ENCODE measurements around the gene MTARC1. TPM values are rescaled to one million over a fixed set of nuclear protein-coding genes. Genes with fewer than 3 reads are reported as not detected.

Gene MTARC1
- total and polyA plus RNA-seq, 3 experiments from 2014 or later: not detected

DNA sequence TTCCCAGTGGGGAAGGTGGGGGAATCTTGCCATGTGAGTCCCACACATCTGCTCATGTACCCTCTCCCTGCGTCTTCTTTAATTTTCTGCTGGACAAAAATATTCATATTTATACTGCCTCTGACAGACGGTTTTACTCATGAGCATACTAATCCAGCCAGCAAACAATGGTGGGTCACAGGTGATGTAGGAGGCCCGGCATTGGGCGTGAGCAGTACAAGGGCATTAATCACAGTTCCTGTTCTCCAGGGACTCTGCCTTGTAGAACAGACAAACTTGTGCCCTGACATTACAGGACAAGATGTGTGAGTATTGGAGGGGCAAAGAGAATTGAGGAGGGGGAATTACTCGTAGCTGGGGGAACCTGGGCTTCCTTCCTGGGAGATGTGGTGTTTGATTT is 25.0 kb downstream of the MTARC1 start:
- Histone ChIP-seq H3K27me3 (ENCODE audit: insufficient read depth, low read length, poor library complexity, severe bottlenecking) (no peaks in the 10 kb centered on the region), H3K4me3 (ENCODE audit: low read length) (no peak overlapping the region), H3K9me3 (ENCODE audit: low read length) (no peaks in the 10 kb centered on the region), H3K27ac (ENCODE audit: low read depth, low read length) (no peak overlapping the region), H3K36me3 (ENCODE audit: insufficient read depth, low read length) (no peaks in the 10 kb centered on the region), H3K4me1 (ENCODE audit: insufficient read depth, low read length) (no peaks in the 10 kb centered on the region)
- Mint-ChIP-seq H3K4me1 (peaks cover 6 to 10% (median 7%) of the 10 kb centered on the region in 3 donors), H3K36me3 (no peaks in the 10 kb centered on the region), H3K9me3 (no peaks in the 10 kb centered on the region), H3K27me3 (peaks cover 3 to 60% of the 10 kb centered on the region in 2 donors), H3K27ac (peak overlapping the region in 2 of 8 donors; percentile 11 to 44), H3K4me3 (no peak overlapping the region)
- CTCF ChIA-PET: interaction anchor here (1.2 kb wide), 1 partner anchor 1644 kb away, joined by 5 read pairs; no protein-coding TSS in a partner anchor
- no peak for DNase-seq
- POLR2A ChIA-PET: no interaction called here

DNA sequence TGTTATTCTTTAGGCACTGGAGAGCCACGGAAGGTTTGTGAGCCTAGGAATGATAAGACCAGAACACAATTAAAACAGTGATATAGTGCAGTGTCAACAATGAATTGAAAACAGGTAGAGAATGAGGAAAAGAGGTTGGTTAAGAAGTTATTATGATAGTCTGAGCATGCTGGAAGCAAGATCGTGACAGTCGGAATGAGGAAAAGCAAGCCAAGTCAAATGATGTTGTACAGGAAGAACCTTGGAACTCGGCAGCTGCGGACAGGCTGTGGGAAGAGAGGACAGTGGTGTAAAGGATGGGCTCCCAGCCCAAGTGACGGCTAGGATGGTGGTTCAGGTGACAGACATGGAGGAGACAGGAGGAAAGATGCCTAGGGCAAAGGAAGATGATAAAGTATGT is 25.6 kb downstream of the MTARC1 start:
- Mint-ChIP-seq H3K9me3 (no peaks in the 10 kb centered on the region), H3K4me3 (no peak overlapping the region), H3K36me3 (no peaks in the 10 kb centered on the region), H3K4me1 (peaks cover 6 to 10% (median 7%) of the 10 kb centered on the region in 3 donors), H3K27me3 (peaks cover 3 to 55% of the 10 kb centered on the region in 2 donors), H3K27ac (no peak overlapping the region)
- no peak overlapping the region for H3K4me3 ChIP-seq (ENCODE audit: low read length)
- CTCF ChIA-PET: no interaction called here
- H3K4me1 ChIP-seq (ENCODE audit: insufficient read depth, low read length): no peaks in the 10 kb centered on the region
- H3K9me3 ChIP-seq (ENCODE audit: low read length): no peaks in the 10 kb centered on the region
- POLR2A ChIA-PET: no interaction called here
- H3K27me3 ChIP-seq (ENCODE audit: insufficient read depth, low read length, poor library complexity, severe bottlenecking): no peaks in the 10 kb centered on the region
- H3K27ac ChIP-seq (ENCODE audit: low read depth, low read length): no peak overlapping the region
- H3K36me3 ChIP-seq (ENCODE audit: insufficient read depth, low read length): no peaks in the 10 kb centered on the region
- DNase-seq: no peak

DNA sequence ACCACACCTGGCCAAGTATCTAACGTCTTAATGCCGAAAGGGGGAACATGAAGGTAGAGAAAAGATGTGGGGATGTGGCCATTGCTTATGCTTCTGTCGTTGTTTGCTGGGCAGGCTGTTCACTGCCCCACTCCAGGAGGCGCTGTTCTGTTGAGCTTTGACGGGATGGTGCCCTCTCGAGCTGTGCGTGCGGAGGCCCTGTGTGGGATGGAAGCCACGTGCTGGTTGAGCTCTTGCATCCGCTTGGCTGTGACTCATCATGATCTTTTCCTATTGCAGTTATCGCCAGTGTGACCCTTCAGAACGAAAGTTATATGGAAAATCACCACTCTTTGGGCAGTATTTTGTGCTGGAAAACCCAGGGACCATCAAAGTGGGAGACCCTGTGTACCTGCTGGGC is 26.3 kb downstream of the MTARC1 start:
- Histone ChIP-seq H3K36me3 (ENCODE audit: insufficient read depth, low read length) (no peaks in the 10 kb centered on the region), H3K27me3 (ENCODE audit: insufficient read depth, low read length, poor library complexity, severe bottlenecking) (no peaks in the 10 kb centered on the region), H3K4me1 (ENCODE audit: insufficient read depth, low read length) (no peaks in the 10 kb centered on the region), H3K9me3 (ENCODE audit: low read length) (no peaks in the 10 kb centered on the region), H3K4me3 (ENCODE audit: low read length) (no peak overlapping the region), H3K27ac (ENCODE audit: low read depth, low read length) (no peak overlapping the region)
- peaks cover 6 to 10% (median 7%) of the 10 kb centered on the region in 3 donors for H3K4me1 Mint-ChIP-seq
- peaks cover 6 to 52% of the 10 kb centered on the region in 2 donors for H3K27me3 Mint-ChIP-seq
- H3K4me3 Mint-ChIP-seq: no peak overlapping the region
- ChIA-PET POLR2A (no interaction called here), CTCF (no interaction called here)
- peak overlapping the region in 1 of 8 donors; percentile 33 for H3K27ac Mint-ChIP-seq
- H3K36me3 Mint-ChIP-seq: no peaks in the 10 kb centered on the region
- no peaks in the 10 kb centered on the region for H3K9me3 Mint-ChIP-seq
- DNase-seq: no peak

DNA sequence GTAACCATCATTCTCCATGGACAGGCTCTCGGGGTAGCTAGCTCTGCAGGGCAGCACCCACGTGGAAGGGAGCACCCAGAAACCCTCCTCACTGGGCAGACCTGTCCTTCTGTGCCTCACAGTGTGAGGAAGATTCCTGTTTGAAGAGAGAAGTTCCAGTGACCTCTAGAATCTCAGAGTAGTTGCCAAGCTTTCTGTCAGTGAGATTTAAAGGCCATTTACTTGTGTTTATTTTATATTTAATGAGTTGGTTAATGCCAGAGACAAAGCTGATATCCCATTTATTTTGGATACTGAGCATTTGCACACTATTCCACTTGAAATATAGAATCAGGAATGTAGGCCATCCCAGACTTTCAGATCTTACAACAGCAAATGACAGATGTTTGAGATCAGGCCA is 28.7 kb downstream of the MTARC1 start:
- H3K27me3 ChIP-seq (ENCODE audit: insufficient read depth, low read length, poor library complexity, severe bottlenecking): no peaks in the 10 kb centered on the region
- no peak overlapping the region for H3K4me3 ChIP-seq (ENCODE audit: low read length)
- Mint-ChIP-seq H3K27ac (no peak overlapping the region), H3K4me1 (peaks cover under 1 to 3% (median 2%) of the 10 kb centered on the region in 3 donors), H3K4me3 (no peak overlapping the region), H3K27me3 (peaks cover 6 to 44% of the 10 kb centered on the region in 2 donors), H3K36me3 (no peaks in the 10 kb centered on the region), H3K9me3 (peaks cover 0 to 1% (median 0%) of the 10 kb centered on the region in 5 donors)
- ChIA-PET POLR2A (no interaction called here), CTCF (no interaction called here)
- DNase-seq: no peak
- no peaks in the 10 kb centered on the region for H3K36me3 ChIP-seq (ENCODE audit: insufficient read depth, low read length)
- no peak overlapping the region for H3K27ac ChIP-seq (ENCODE audit: low read depth, low read length)
- H3K4me1 ChIP-seq (ENCODE audit: insufficient read depth, low read length): no peaks in the 10 kb centered on the region
- H3K9me3 ChIP-seq (ENCODE audit: low read length): no peaks in the 10 kb centered on the region

DNA sequence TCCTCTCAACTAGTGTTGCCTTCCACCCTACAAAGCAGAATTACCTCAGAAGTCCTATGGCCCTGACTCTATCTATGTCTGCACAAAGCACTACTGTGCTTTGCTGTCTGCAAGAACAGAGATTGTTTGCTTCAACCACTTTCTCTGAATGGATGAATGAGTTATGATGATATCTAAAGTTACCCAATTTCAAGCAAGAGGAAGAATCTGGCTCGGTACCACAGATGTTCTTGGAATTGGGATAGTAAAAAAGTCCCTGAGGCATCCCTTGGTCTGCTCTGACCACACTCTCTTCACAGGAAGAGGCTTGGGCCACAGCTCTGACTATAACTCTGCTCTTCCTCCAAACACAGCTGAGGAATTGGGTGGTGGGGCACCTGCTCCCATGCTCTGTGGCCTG is 31.2 kb downstream of the MTARC1 start:
- no peaks in the 10 kb centered on the region for H3K4me1 ChIP-seq (ENCODE audit: insufficient read depth, low read length)
- H3K4me3 ChIP-seq (ENCODE audit: low read length): no peak overlapping the region
- Mint-ChIP-seq H3K4me3 (no peak overlapping the region), H3K27me3 (peaks cover 4 to 30% of the 10 kb centered on the region in 2 donors), H3K27ac (no peak overlapping the region), H3K9me3 (peaks cover 0 to 4% (median 0%) of the 10 kb centered on the region in 5 donors), H3K4me1 (no peaks in the 10 kb centered on the region), H3K36me3 (no peaks in the 10 kb centered on the region)
- no peaks in the 10 kb centered on the region for H3K9me3 ChIP-seq (ENCODE audit: low read length)
- DNase-seq: no peak
- no peaks in the 10 kb centered on the region for H3K27me3 ChIP-seq (ENCODE audit: insufficient read depth, low read length, poor library complexity, severe bottlenecking)
- CTCF ChIA-PET: no interaction called here
- H3K36me3 ChIP-seq (ENCODE audit: insufficient read depth, low read length): no peaks in the 10 kb centered on the region
- POLR2A ChIA-PET: no interaction called here
- H3K27ac ChIP-seq (ENCODE audit: low read depth, low read length): no peak overlapping the region

DNA sequence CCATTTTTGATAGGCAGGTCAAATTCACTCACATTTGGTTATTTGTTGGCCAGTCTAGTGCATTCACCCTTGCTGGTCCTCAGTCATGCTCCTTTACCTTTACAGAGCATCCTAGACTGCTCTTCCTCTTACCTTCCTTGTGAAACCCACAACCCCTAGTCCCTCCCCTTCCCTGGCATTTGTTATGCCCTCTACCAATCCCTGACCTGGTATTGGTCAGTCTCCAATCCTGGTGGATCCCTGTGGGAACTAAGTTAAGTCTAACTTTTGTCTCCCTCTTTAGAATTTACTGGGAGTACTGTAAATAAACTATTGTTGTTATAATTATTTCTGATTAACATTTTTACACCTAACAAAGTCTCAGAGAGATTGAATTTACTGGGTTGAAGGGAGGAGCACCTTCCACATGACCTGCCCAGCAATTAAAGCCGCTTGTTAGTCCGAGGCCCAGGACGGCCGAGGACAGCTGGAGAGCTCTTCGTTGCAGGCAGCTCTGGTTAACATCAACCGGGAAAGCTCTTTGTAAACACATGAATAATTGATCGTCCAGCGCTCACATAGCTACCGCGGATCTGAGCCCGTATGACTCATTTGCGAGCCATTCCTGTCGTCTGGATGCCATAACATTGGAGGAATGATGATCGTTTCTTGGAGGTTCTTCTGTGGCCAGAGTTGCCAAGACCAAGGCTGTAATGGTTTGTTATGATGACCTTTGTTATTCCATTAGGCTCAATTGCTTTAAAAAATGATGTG is 31.9 kb downstream of the MTARC1 start:
- Mint-ChIP-seq H3K4me3 (no peak overlapping the region), H3K27me3 (peaks cover 4 to 23% of the 10 kb centered on the region in 2 donors), H3K9me3 (peaks cover 0 to 4% (median 0%) of the 10 kb centered on the region in 5 donors), H3K4me1 (no peaks in the 10 kb centered on the region), H3K36me3 (no peaks in the 10 kb centered on the region), H3K27ac (no peak overlapping the region)
- H3K4me1 ChIP-seq (ENCODE audit: insufficient read depth, low read length): no peaks in the 10 kb centered on the region
- no peak for DNase-seq
- ChIA-PET POLR2A (no interaction called here), CTCF (no interaction called here)
- H3K36me3 ChIP-seq (ENCODE audit: insufficient read depth, low read length): no peaks in the 10 kb centered on the region
- H3K27ac ChIP-seq (ENCODE audit: low read depth, low read length): no peak overlapping the region
- H3K4me3 ChIP-seq (ENCODE audit: low read length): no peak overlapping the region
- no peaks in the 10 kb centered on the region for H3K9me3 ChIP-seq (ENCODE audit: low read length)
- H3K27me3 ChIP-seq (ENCODE audit: insufficient read depth, low read length, poor library complexity, severe bottlenecking): no peaks in the 10 kb centered on the region

DNA sequence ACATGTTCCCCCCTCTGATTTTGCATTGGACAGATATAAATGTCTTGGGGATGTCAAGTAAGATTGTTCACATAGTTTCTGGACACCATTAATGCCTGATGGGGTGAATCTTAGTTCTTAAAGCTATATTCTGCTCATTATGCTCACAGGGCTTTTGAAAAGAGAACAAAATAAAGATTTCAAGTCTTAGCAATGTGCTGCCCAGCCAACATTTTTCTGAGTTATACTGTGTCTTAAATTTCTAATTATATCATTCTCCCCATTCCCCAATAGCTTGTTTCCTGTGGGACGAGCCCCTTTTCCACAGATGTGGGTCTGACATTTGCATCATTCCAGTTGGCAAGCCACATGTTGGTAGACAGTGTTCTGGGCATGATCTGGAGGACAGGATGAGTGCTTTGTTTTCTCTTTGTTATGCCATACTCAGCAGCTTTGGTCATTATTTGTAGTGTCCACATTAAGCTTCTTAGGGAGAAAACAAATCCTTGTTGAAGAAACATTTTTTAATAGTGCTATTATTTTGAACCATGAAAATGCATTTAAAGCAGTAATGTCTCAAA is 32.8 kb downstream of the MTARC1 start:
- H3K4me1 Mint-ChIP-seq: no peaks in the 10 kb centered on the region
- H3K27ac Mint-ChIP-seq: no peak overlapping the region
- Histone ChIP-seq H3K9me3 (ENCODE audit: low read length) (no peaks in the 10 kb centered on the region), H3K27me3 (ENCODE audit: insufficient read depth, low read length, poor library complexity, severe bottlenecking) (no peaks in the 10 kb centered on the region), H3K4me3 (ENCODE audit: low read length) (no peak overlapping the region), H3K27ac (ENCODE audit: low read depth, low read length) (no peak overlapping the region), H3K4me1 (ENCODE audit: insufficient read depth, low read length) (no peaks in the 10 kb centered on the region), H3K36me3 (ENCODE audit: insufficient read depth, low read length) (no peaks in the 10 kb centered on the region)
- ChIA-PET POLR2A (no interaction called here), CTCF (no interaction called here)
- peaks cover 0 to 4% (median 0%) of the 10 kb centered on the region in 5 donors for H3K9me3 Mint-ChIP-seq
- H3K36me3 Mint-ChIP-seq: no peaks in the 10 kb centered on the region
- DNase-seq: no peak
- H3K27me3 Mint-ChIP-seq: peaks cover 4 to 19% of the 10 kb centered on the region in 2 donors
- H3K4me3 Mint-ChIP-seq: no peak overlapping the region

DNA sequence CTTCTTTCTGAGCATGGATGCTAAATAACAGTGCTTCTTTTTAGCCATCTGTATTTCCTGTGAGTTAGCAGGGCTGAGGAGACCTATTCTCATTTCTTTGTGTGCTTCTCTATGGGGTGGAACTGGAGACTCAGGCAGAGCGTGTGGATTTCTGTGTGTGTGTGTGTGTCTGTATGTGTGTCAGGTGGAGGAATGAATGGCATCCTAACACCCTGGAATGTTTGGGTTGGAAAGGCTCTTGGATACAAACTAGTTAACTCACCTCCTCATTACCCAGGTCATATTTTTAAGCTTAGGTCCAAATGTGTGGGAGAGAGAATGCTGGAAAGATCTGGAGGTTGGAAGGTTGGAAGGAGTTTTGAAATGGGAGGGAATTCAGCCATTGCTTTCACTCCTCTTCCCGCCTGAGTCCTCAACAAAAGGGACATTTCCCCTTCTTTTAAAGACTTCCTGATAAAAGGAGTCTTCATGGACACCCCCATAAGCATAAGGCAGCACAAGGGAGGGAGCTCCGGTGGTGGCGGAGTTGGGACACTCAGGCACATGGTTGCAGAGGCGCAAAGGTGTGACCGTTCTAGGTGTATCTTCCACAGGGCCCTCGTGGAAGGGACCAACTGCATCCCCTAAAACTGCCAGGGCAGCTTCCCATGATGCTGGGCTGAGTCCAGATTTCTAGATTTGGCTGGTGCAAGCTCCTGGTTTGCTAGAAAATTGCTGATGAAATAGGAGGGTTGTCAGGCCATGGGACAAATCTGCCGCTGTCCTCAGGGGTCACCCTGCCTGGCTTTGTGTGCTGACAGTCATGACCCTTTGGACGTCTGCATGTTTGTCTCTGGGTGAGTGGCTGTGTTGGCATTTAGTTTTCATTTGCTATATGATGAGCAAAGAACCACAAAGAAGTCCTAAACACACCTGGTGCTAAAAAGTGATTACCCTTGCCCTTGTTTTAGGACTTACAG is 37.6 kb downstream of the MTARC1 start:
- CTCF ChIA-PET: interaction anchor here (0.8 to 1.1 kb wide), 2 partner anchors 13 to 14 kb away, joined by 3 read pairs; no protein-coding TSS in a partner anchor
- Mint-ChIP-seq H3K4me3 (no peak overlapping the region), H3K27me3 (peaks cover 0 to 36% of the 10 kb centered on the region in 2 donors), H3K4me1 (no peaks in the 10 kb centered on the region), H3K9me3 (peaks cover 0 to 4% (median 0%) of the 10 kb centered on the region in 5 donors), H3K27ac (no peak overlapping the region), H3K36me3 (no peaks in the 10 kb centered on the region)
- Histone ChIP-seq H3K36me3 (ENCODE audit: insufficient read depth, low read length) (no peaks in the 10 kb centered on the region), H3K4me1 (ENCODE audit: insufficient read depth, low read length) (no peaks in the 10 kb centered on the region), H3K9me3 (ENCODE audit: low read length) (no peaks in the 10 kb centered on the region), H3K27me3 (ENCODE audit: insufficient read depth, low read length, poor library complexity, severe bottlenecking) (no peaks in the 10 kb centered on the region), H3K4me3 (ENCODE audit: low read length) (no peak overlapping the region), H3K27ac (ENCODE audit: low read depth, low read length) (no peak overlapping the region)
- no peak for DNase-seq
- POLR2A ChIA-PET: no interaction called here

Measured in CD8-positive, alpha-beta memory T cell (primary cell).